Measurements from ENCODE around the gene RALB. TPM values are rescaled to one million over a fixed set of nuclear protein-coding genes. Genes with fewer than 3 reads are reported as not detected.

Gene RALB
- total RNA-seq, 2 experiments from 2014 or later, result 3.1 to 3.6 TPM

DNA sequence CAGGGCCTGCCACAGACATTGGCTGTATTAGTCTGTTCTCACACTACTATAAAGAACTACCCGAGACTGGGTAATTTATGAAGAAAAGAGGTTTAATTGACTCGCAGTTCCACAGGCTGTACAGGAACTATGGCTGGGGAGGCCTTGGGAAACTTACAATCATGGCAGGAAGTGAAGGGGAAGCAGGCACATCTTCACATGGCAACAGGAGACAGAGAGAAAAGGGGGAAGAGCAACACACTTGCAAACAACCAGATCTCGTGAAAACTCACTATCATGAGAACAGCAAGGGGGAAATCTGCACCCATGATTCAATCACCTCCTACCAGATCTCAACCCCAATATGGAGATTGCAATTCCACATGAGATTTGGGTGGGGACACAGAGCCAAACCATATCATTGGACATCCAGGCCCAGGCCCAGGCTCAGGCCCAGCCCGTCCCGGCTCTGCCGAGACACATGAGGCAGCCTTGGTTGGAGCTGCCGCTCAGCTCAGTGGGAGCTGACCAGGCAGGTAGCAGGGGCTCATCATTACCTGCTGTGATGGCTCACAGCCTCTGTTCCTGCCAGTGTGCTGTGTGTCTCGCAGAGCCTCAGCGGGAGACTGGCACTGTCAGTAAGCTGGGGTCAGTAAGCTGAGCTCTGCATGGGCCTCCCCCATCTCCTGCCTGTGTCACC lies 8.6 kb upstream of the RALB start:
- no peaks in the 10 kb centered on the region for H3K4me1 ChIP-seq (ENCODE audit: insufficient read depth, low read length)
- H3K27me3 ChIP-seq (ENCODE audit: control insufficient read depth in 1 of 2, insufficient read depth in 2 of 2, low read length in 2 of 2), result peaks cover 0 to 13% of the 10 kb centered on the region in 2 experiments
- H3K4me3 ChIP-seq (ENCODE audit: low read length), result no peak overlapping the region
- Mint-ChIP-seq H3K27me3 (peaks cover 21% of the 10 kb centered on the region), H3K9me3 (no peaks in the 10 kb centered on the region), H3K4me1 (ENCODE audit: low read depth) (no peaks in the 10 kb centered on the region), H3K27ac (no peak overlapping the region), H3K4me3 (no peak overlapping the region), H3K36me3 (ENCODE audit: low read depth) (no peaks in the 10 kb centered on the region)
- H3K36me3 ChIP-seq (ENCODE audit: insufficient read depth, low read length), result no peaks in the 10 kb centered on the region
- CTCF ChIA-PET, result no interaction called here
- ATAC-seq (ENCODE audit: poor library complexity) (no peak), DNase-seq (no peak)
- peaks cover 0 to 10% of the 10 kb centered on the region in 2 experiments for H3K9me3 ChIP-seq (ENCODE audit: control insufficient read depth in 1 of 2, insufficient read depth in 1 of 2, low read length in 2 of 2)
- intact Hi-C loops (cut with DNase I, micrococcal nuclease), result no loop called here
- TF ChIP-seq, protein P1, sequence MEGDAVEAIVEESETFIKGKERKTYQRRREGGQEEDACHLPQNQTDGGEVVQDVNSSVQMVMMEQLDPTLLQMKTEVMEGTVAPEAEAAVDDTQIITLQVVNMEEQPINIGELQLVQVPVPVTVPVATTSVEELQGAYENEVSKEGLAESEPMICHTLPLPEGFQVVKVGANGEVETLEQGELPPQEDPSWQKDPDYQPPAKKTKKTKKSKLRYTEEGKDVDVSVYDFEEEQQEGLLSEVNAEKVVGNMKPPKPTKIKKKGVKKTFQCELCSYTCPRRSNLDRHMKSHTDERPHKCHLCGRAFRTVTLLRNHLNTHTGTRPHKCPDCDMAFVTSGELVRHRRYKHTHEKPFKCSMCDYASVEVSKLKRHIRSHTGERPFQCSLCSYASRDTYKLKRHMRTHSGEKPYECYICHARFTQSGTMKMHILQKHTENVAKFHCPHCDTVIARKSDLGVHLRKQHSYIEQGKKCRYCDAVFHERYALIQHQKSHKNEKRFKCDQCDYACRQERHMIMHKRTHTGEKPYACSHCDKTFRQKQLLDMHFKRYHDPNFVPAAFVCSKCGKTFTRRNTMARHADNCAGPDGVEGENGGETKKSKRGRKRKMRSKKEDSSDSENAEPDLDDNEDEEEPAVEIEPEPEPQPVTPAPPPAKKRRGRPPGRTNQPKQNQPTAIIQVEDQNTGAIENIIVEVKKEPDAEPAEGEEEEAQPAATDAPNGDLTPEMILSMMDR (IDR thresholded peaks at IDR 0.05), result no peak
- POLR2A ChIA-PET, result no interaction called here
- H3K27ac ChIP-seq (ENCODE audit: low read depth in 1 of 2, low read length in 2 of 2), result no peak overlapping the region

DNA sequence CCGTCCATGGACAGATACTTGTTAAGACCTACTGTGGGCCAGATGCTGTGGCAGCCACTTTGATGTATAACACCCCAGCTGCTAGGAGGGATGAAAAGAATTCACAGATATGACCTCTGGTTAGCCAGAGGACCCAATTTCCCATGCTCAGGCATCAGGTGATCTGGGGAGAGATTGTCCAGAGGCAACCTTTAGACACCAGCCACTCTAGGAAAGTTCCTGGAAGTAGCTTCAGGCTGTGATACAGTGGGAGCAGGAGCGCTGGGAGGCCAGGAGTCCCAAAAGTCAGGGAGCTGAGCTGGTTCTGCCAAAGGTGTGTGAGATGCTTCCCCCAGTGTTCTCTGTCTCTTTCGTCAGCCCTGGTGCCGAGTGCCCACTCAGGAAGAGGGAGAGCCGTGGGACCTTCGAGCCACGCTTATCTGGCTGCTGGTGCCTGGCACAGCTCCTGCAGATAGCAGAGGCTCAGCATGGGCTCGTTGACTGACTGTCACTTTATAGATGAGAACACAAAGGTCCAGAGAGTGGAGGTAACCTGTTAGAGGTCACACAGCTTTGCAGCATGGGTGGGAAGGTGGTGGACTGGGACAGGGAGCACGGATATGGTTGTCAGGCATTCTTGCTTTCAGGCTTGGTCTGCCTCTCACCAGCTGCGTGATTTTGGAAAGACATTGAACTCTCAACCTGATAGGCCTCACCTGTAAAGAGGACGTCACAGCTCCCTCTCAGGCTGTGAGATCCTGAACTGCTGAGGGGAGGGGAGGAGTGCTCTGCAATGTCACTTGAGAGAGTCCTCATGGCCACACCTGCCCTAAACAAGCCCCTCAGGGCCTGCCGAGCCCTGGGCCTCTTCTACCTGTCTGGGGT lies 7.8 kb upstream of the RALB start:
- ChIA-PET CTCF (no interaction called here), POLR2A (interaction anchor here (0.6 to 1.3 kb wide), 2 partner anchors 9 to 68 kb away, joined by 3 read pairs; no protein-coding TSS in a partner anchor)
- Histone ChIP-seq H3K4me3 (ENCODE audit: low read length) (no peak overlapping the region), H3K27me3 (ENCODE audit: control insufficient read depth in 1 of 2, insufficient read depth in 2 of 2, low read length in 2 of 2) (peaks cover 0 to 11% of the 10 kb centered on the region in 2 experiments), H3K4me1 (ENCODE audit: insufficient read depth, low read length) (no peaks in the 10 kb centered on the region), H3K27ac (ENCODE audit: low read depth in 1 of 2, low read length in 2 of 2) (no peak overlapping the region), H3K36me3 (ENCODE audit: insufficient read depth, low read length) (no peaks in the 10 kb centered on the region), H3K9me3 (ENCODE audit: control insufficient read depth in 1 of 2, insufficient read depth in 1 of 2, low read length in 2 of 2) (peaks cover 0 to 10% of the 10 kb centered on the region in 2 experiments)
- Mint-ChIP-seq H3K4me3 (no peak overlapping the region), H3K9me3 (no peaks in the 10 kb centered on the region), H3K27me3 (peaks cover 21% of the 10 kb centered on the region), H3K4me1 (ENCODE audit: low read depth) (no peaks in the 10 kb centered on the region), H3K27ac (no peak overlapping the region), H3K36me3 (ENCODE audit: low read depth) (no peaks in the 10 kb centered on the region)
- intact Hi-C loops (cut with DNase I, micrococcal nuclease), result no loop called here
- TF ChIP-seq, protein P1 (IDR thresholded peaks at IDR 0.05), result no peak
- no peak for DNase-seq
- ATAC-seq (ENCODE audit: poor library complexity), result no peak

DNA sequence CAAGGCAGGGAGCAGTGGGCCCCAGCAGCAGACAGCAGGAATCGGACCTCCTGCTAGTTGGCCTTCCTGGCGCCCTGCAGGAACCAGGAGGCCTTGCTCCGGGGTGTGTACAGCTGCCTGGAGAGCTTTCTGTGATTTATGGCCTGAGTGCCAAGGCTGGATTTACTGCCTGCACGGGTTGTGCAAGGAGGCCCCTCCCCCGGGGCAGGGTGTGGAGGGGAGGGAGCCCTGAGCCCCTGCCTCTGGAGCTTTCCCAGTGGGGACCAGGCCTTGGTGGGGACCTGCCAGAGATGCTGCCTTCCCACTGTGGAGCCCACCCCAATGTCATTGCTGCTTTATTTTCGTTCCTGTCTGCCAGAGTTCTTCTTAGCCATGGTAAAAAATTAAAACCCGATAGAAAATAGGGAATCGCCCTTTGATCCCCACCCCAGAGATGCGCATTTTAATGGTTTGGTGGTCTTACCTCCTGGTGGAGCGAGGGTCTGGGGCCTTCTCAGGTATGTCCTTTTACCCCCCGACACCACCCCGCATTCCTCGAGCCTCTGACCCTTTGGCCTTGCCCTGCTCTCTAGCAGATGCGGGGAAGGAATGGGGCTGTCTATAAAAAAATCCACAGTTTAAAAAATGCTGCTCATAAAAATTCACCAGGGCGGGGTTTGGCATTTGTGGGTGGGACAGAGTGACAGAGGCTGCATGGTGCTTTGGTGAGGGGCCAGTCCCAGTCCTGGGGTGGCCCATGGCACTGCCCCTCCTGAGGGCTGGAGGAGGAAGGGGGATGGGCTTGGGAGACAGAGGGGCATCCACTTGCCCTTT lies 6.9 kb upstream of the RALB start:
- Histone ChIP-seq H3K9me3 (ENCODE audit: control insufficient read depth in 1 of 2, insufficient read depth in 1 of 2, low read length in 2 of 2) (peaks cover 0 to 10% of the 10 kb centered on the region in 2 experiments), H3K4me3 (ENCODE audit: low read length) (no peak overlapping the region), H3K27me3 (ENCODE audit: control insufficient read depth in 1 of 2, insufficient read depth in 2 of 2, low read length in 2 of 2) (peaks cover 0 to 11% of the 10 kb centered on the region in 2 experiments), H3K36me3 (ENCODE audit: insufficient read depth, low read length) (no peaks in the 10 kb centered on the region), H3K27ac (ENCODE audit: low read depth in 1 of 2, low read length in 2 of 2) (no peak overlapping the region), H3K4me1 (ENCODE audit: insufficient read depth, low read length) (no peaks in the 10 kb centered on the region)
- DNase-seq (no peak), ATAC-seq (ENCODE audit: poor library complexity) (no peak)
- Mint-ChIP-seq H3K9me3 (no peaks in the 10 kb centered on the region), H3K4me3 (no peak overlapping the region), H3K36me3 (ENCODE audit: low read depth) (no peaks in the 10 kb centered on the region), H3K27ac (no peak overlapping the region), H3K27me3 (peaks cover 21% of the 10 kb centered on the region), H3K4me1 (ENCODE audit: low read depth) (no peaks in the 10 kb centered on the region)
- intact Hi-C loops (cut with DNase I, micrococcal nuclease), result no loop called here
- TF ChIP-seq, protein P1 (IDR thresholded peaks at IDR 0.05), result no peak
- ChIA-PET CTCF (no interaction called here), POLR2A (interaction anchor here (0.5 to 1.3 kb wide), 2 partner anchors 69 to 138 kb away, joined by 3 read pairs; no protein-coding TSS in a partner anchor)

Measured in CD4-positive, alpha-beta T cell (primary cell).